Activated T-helper 9 cell treated with anti-CD3 and anti-CD28 coated beads, Interleukin-2, amount 50 U/mL, for 16 hours (primary cell): ENCODE data around the gene MYOM3.

ENCODE experiments used
- DNase-seq: peaks from one replicate; pipeline ENCODE4 v3.0.0-alpha.2; 2020; ENCODE audit warnings: low read depth

Gene MYOM3

GRCh38 chr1:24114753-24115152, 2.8 kb upstream of the MYOM3 start:
- no peak for DNase-seq

GRCh38 chr1:24113641-24114033, 1.7 kb upstream of the MYOM3 start:
- DNase-seq, result no peak

GRCh38 chr1:24111262-24111995, 506 bp downstream of the MYOM3 start:
- no peak for DNase-seq

GRCh38 chr1:24110642-24111261, 1.2 kb downstream of the MYOM3 start:
- DNase-seq, result no peak

GRCh38 chr1:24109686-24110475, 2.1 kb downstream of the MYOM3 start:
- no peak for DNase-seq

- DNase-seq, result no peak
These were observed 2.8 kb downstream of the MYOM3 start for GRCh38 chr1:24109166-24109483.

GRCh38 chr1:24108334-24109165, 3.4 kb downstream of the MYOM3 start:
- DNase-seq, result no peak

GRCh38 chr1:24107462-24108138, 4.3 kb downstream of the MYOM3 start:
- DNase-seq, result no peak

GRCh38 chr1:24105368-24106160, 6.4 kb downstream of the MYOM3 start:
- DNase-seq, result no peak

GRCh38 chr1:24104854-24105253, 7.1 kb downstream of the MYOM3 start:
- DNase-seq, result no peak

- no peak for DNase-seq
These were observed 8.1 kb downstream of the MYOM3 start for GRCh38 chr1:24103879-24104278.

GRCh38 chr1:24103408-24103807, 8.5 kb downstream of the MYOM3 start:
- DNase-seq, result no peak

GRCh38 chr1:24102961-24103360, 9.0 kb downstream of the MYOM3 start:
- no peak for DNase-seq

GRCh38 chr1:24101796-24102586, 9.9 kb downstream of the MYOM3 start:
- DNase-seq, result no peak

GRCh38 chr1:24100945-24101737, 10.8 kb downstream of the MYOM3 start:
- DNase-seq, result no peak

- DNase-seq, result no peak
These were observed 12.8 kb downstream of the MYOM3 start for GRCh38 chr1:24098943-24099638.

GRCh38 chr1:24098102-24098501, 13.8 kb downstream of the MYOM3 start:
- DNase-seq, result no peak

GRCh38 chr1:24097663-24098062, 14.3 kb downstream of the MYOM3 start:
- DNase-seq, result no peak

- DNase-seq, result no peak
These were observed 15.2 kb downstream of the MYOM3 start for GRCh38 chr1:24096739-24097103.
